Measurements from ENCODE around the gene PRKCA. TPM values are rescaled to one million over a fixed set of nuclear protein-coding genes. Genes with fewer than 3 reads are reported as not detected.
"Not testable (repeated sequence)": the region's sequence is repeated elsewhere in the genome, so short reads cannot be mapped to it uniquely, and the experiment has no call there.

The PRKCA gene
- total RNA-seq, 1 donor from 2014 or later, result 2.2 TPM

GRCh38 chr17:66348584-66349165 is 46.3 kb downstream of the PRKCA start:
- no peak overlapping the region for H3K27ac Mint-ChIP-seq
- ATAC-seq (ENCODE audit: low read depth) (no peak), DNase-seq (no peak)
- ChIA-PET CTCF (no interaction called here), POLR2A (no interaction called here)
- no peaks in the 10 kb centered on the region for H3K9me3 Mint-ChIP-seq
- TF ChIP-seq CTCF (IDR thresholded peaks at IDR 0.05), result no peak
- no peaks in the 10 kb centered on the region for H3K4me1 Mint-ChIP-seq
- intact Hi-C loops (cut with micrococcal nuclease), result no loop called here
- H3K4me3 Mint-ChIP-seq, result no peak overlapping the region
- no peaks in the 10 kb centered on the region for H3K27me3 Mint-ChIP-seq
- no peaks in the 10 kb centered on the region for H3K36me3 Mint-ChIP-seq (ENCODE audit: low read depth)

GRCh38 chr17:66349521-66350254 is 47.3 kb downstream of the PRKCA start:
- Mint-ChIP-seq H3K36me3 (ENCODE audit: low read depth) (no peaks in the 10 kb centered on the region), H3K4me1 (no peaks in the 10 kb centered on the region), H3K9me3 (no peaks in the 10 kb centered on the region), H3K4me3 (no peak overlapping the region), H3K27ac (no peak overlapping the region), H3K27me3 (no peaks in the 10 kb centered on the region)
- intact Hi-C loops (cut with micrococcal nuclease), result no loop called here
- DNase-seq (no peak), ATAC-seq (ENCODE audit: low read depth) (no peak)
- ChIA-PET POLR2A (no interaction called here), CTCF (no interaction called here)
- TF ChIP-seq CTCF (IDR thresholded peaks at IDR 0.05), result no peak

GRCh38 chr17:66350576-66350975 is 48.2 kb downstream of the PRKCA start:
- POLR2A ChIA-PET; H3K9me3 Mint-ChIP-seq; H3K4me3 Mint-ChIP-seq; DNase-seq; H3K27ac Mint-ChIP-seq; H3K27me3 Mint-ChIP-seq; H3K4me1 Mint-ChIP-seq; intact Hi-C loops (cut with micrococcal nuclease); CTCF ChIA-PET; H3K36me3 Mint-ChIP-seq (ENCODE audit: low read depth); ATAC-seq (ENCODE audit: low read depth): not testable (repeated sequence)

- H3K36me3 Mint-ChIP-seq (ENCODE audit: low read depth), result no peaks in the 10 kb centered on the region
- intact Hi-C loops (cut with micrococcal nuclease), result no loop called here
- H3K4me3 Mint-ChIP-seq, result no peak overlapping the region
- no peak for DNase-seq
- no peaks in the 10 kb centered on the region for H3K4me1 Mint-ChIP-seq
- no peak overlapping the region for H3K27ac Mint-ChIP-seq
- CTCF ChIA-PET, result no interaction called here
- no peaks in the 10 kb centered on the region for H3K9me3 Mint-ChIP-seq
- POLR2A ChIA-PET, result no interaction called here
- ATAC-seq (ENCODE audit: low read depth), result no peak
- no peaks in the 10 kb centered on the region for H3K27me3 Mint-ChIP-seq
- no peak for TF ChIP-seq CTCF (IDR thresholded peaks at IDR 0.05)
Measured at GRCh38 chr17:66351033-66351432, 48.6 kb downstream of the PRKCA start.

GRCh38 chr17:66351701-66352100 is 49.3 kb downstream of the PRKCA start:
- DNase-seq (no peak), ATAC-seq (ENCODE audit: low read depth) (no peak)
- Mint-ChIP-seq H3K9me3 (no peaks in the 10 kb centered on the region), H3K27me3 (no peaks in the 10 kb centered on the region), H3K36me3 (ENCODE audit: low read depth) (no peaks in the 10 kb centered on the region), H3K4me1 (no peaks in the 10 kb centered on the region), H3K27ac (no peak overlapping the region), H3K4me3 (no peak overlapping the region)
- TF ChIP-seq CTCF (IDR thresholded peaks at IDR 0.05), result no peak
- intact Hi-C loops (cut with micrococcal nuclease), result no loop called here
- POLR2A ChIA-PET, result no interaction called here
- CTCF ChIA-PET, result no interaction called here
